Upper lobe of left lung (tissue), 4 donors: ENCODE measurements around the gene RNF207.

ENCODE experiments used
- POLR2A ChIP-seq, 4 donors: fragments of 450-650 bp; IDR thresholded peaks; one replicate each; pipeline ENCODE4 v1.5.1; 2016 to 2017; ENCODE audit warnings: antibody characterized with exemption in 4 of 4, mild to moderate bottlenecking in 2 of 4
- POLR2AphosphoS5 ChIP-seq, 2 donors: sonication (generic); formaldehyde crosslinking; IDR thresholded peaks; one replicate each; pipeline ENCODE4 v1.5.1; 2017; ENCODE audit warnings: antibody characterized with exemption in 2 of 2
- TF ChIP-seq, protein P1 (sequence below), 6 experiments: fragments of 450-650 bp in 4 of 6; fragments of 200-600 bp in 2 of 6; sonication (generic) in 2 of 6; IDR thresholded peaks; one replicate each; pipeline ENCODE4 v1.5.1; 2016 to 2019; ENCODE audit warnings: antibody characterized with exemption in 6 of 6

DNA sequence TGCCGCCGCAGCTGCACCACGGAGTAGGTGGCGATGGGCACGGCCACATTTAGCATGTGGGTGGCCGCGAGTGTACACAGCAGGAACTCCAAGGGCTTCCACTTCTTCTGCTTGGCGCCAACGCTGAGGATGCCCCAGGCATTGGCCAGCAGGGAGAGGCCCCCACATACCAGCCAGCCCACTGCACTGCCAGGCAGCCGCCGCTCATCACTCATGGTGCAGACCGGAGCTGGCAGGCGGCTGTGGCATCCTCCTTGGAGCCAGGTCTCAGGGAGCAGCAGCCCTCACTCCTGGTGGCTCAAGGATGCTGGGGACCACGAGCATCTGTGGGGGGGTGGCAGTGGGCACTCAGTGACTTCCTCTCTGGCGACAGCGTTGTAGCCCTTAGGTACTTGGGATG, 48.8 kb downstream of the RNF207 start:
- TF ChIP-seq POLR2AphosphoS5 (IDR thresholded peaks at IDR 0.05) (no peak), POLR2A (IDR thresholded peaks at IDR 0.05) (no peak)
- TF ChIP-seq, protein P1, sequence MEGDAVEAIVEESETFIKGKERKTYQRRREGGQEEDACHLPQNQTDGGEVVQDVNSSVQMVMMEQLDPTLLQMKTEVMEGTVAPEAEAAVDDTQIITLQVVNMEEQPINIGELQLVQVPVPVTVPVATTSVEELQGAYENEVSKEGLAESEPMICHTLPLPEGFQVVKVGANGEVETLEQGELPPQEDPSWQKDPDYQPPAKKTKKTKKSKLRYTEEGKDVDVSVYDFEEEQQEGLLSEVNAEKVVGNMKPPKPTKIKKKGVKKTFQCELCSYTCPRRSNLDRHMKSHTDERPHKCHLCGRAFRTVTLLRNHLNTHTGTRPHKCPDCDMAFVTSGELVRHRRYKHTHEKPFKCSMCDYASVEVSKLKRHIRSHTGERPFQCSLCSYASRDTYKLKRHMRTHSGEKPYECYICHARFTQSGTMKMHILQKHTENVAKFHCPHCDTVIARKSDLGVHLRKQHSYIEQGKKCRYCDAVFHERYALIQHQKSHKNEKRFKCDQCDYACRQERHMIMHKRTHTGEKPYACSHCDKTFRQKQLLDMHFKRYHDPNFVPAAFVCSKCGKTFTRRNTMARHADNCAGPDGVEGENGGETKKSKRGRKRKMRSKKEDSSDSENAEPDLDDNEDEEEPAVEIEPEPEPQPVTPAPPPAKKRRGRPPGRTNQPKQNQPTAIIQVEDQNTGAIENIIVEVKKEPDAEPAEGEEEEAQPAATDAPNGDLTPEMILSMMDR (IDR thresholded peaks at IDR 0.05) = no peak
